Natural killer cell treated with Interleukin-12 subunit alpha and Interleukin-12 subunit beta and Interleukin-15 and Interleukin-18, amount 100 ng/mL, for 72 hours (primary cell): Measurements from ENCODE around the gene CDS1. TPM values are rescaled to one million over a fixed set of nuclear protein-coding genes. Genes with fewer than 3 reads are reported as not detected.
"Not testable (repeated sequence)": the region's sequence is repeated elsewhere in the genome, so short reads cannot be mapped to it uniquely, and the experiment has no call there.

Experiments
- ATAC-seq, 2 donors: fragments of 150-1000 bp; cut with Tn5 transposase in 1 of 2; sonication (Bioruptor Pico), chemical (Tn5 transposase) in 1 of 2; 2 replicates each; pipeline ENCODE4 v1.10.0; 2021
- DNase-seq: peaks from one replicate; pipeline ENCODE4 v3.0.0; 2022; ENCODE audit warnings: low spot score
- H3K27ac Mint-ChIP-seq, 2 donors: 1 replicate in 1 of 2; 2 replicates in 1 of 2; pipeline ENCODE4 v1.8.0; 2022; ENCODE audit warnings: mixed read lengths in 2 of 2, mild to moderate bottlenecking in 1 of 2, moderate library complexity in 1 of 2
- H3K27me3 Mint-ChIP-seq, 2 donors: 1 replicate in 1 of 2; 2 replicates in 1 of 2; pipeline ENCODE4 v1.8.0; 2022; ENCODE audit warnings: mixed read lengths in 2 of 2
- H3K36me3 Mint-ChIP-seq: one replicate; pipeline ENCODE4 v1.8.0; 2022; ENCODE audit warnings: mixed read lengths
- H3K4me1 Mint-ChIP-seq, 2 donors: 1 replicate in 1 of 2; 2 replicates in 1 of 2; pipeline ENCODE4 v1.8.0; 2022; ENCODE audit warnings: low read depth in 2 of 2, mixed read lengths in 2 of 2, mild to moderate bottlenecking in 1 of 2
- H3K4me3 Mint-ChIP-seq: one replicate; pipeline ENCODE4 v1.8.0; 2022; ENCODE audit warnings: mixed read lengths
- H3K9me3 Mint-ChIP-seq: 2 replicates; pipeline ENCODE4 v1.8.0; 2022; ENCODE audit warnings: mixed read lengths
- total RNA-seq, 2 donors: library from RNA; stranded (reverse); gene quantifications; one replicate each; pipeline ENCODE4 v1.2.3, GENCODE V29; 2022

The CDS1 gene
- total RNA-seq, 2 donors from 2014 or later, result not detected

DNA sequence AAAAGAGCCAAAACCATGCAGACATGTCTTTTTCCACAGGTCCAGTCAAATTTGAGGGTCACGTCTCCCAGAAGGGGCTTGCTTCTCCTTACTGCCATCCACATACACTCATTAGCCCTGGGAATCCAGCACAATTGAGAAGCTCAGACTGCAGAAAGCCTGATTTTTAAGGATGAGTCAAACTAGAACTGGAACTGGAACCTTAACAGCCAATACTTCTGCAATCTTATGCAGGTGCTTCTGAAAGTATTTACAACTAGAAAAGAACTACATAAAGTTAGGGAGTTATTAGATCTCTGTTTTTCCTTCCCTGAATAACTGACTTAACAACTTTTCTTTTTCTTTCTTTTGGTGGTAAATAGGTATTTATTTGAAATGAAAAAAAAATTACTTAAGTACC lies 86.3 kb downstream of the CDS1 start:
- ATAC-seq, result no peak
- no peak for DNase-seq
- H3K27me3 Mint-ChIP-seq, result no peaks in the 10 kb centered on the region
- H3K9me3 Mint-ChIP-seq, result peaks cover 3% of the 10 kb centered on the region
- no peak overlapping the region for H3K27ac Mint-ChIP-seq
- H3K4me3 Mint-ChIP-seq, result no peak overlapping the region
- H3K36me3 Mint-ChIP-seq, result no peaks in the 10 kb centered on the region
- no peaks in the 10 kb centered on the region for H3K4me1 Mint-ChIP-seq

DNA sequence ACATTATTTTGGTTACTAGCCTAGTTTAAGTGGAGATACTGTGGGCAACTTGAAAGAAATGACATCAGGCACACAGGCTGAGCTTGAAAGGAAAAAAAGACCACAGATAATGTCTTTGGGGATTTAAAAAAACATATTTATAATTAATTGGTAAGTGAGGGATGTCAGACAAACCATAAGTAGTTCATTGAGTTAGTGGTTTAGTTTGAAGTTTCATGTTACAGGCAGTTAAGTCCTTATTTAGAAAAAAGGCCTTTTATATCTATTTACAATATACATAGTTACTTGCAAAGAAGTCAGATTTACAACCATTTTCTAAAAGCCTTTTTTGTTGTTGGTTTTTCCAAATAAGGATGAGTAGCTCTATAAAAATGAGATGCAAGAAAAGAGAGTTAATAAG lies 89.2 kb downstream of the CDS1 start:
- Mint-ChIP-seq H3K36me3 (no peaks in the 10 kb centered on the region), H3K27me3 (no peaks in the 10 kb centered on the region), H3K4me3 (no peak overlapping the region), H3K9me3 (no peaks in the 10 kb centered on the region), H3K27ac (no peak overlapping the region), H3K4me1 (no peaks in the 10 kb centered on the region)
- DNase-seq, result no peak
- no peak for ATAC-seq

- no peak for ATAC-seq
- Mint-ChIP-seq H3K9me3 (no peaks in the 10 kb centered on the region), H3K27ac (no peak overlapping the region), H3K27me3 (no peaks in the 10 kb centered on the region), H3K4me1 (no peaks in the 10 kb centered on the region), H3K4me3 (no peak overlapping the region), H3K36me3 (no peaks in the 10 kb centered on the region)
- DNase-seq, result no peak
These were observed 90.7 kb downstream of the CDS1 start for GRCh38 chr4:84673475-84674240.

DNA sequence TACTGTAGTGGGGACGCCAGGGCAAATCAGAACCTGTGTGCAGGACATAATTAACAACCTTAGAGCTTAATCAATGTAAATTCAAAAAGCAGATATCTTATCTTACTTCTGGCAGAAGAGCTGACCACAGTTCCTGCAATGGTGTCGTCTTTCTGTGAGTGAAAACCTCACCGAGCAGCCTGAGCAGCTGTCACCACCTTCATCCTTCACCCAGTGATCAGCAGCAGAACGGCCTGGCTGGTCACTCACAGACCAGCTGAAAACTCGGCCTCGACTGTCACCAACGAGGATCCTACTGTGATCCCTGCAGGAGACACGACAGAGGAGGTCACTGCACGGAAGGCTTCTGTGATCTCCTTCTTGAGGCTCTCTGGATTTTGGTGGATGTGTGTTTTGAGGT lies 94.2 kb downstream of the CDS1 start:
- Mint-ChIP-seq H3K4me3 (no peak overlapping the region), H3K27me3 (no peaks in the 10 kb centered on the region), H3K4me1 (no peaks in the 10 kb centered on the region), H3K27ac (no peak overlapping the region), H3K36me3 (no peaks in the 10 kb centered on the region), H3K9me3 (no peaks in the 10 kb centered on the region)
- DNase-seq (no peak), ATAC-seq (peak in 1 of 2 donors; percentile 17)

DNA sequence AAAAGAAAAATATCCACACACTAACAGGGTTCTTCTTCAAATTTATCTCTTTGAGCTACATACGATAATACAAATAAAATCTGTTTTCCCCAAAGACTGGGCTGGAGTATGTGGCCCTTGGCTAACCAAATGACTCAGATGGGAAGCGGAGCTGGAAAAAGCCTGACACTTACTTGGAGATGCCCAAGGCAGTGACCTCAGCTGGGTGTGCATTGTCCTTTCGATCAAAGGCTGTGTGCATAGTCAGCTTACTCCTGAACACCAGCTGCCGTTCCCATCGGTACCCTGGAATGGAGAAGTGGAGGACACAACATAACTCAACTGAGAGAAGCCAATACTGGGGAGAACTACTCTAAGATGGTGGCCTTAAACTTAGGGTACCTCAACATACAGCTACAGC lies 95.1 kb downstream of the CDS1 start:
- Mint-ChIP-seq H3K36me3 (no peaks in the 10 kb centered on the region), H3K4me3 (no peak overlapping the region), H3K4me1 (no peaks in the 10 kb centered on the region), H3K9me3 (no peaks in the 10 kb centered on the region), H3K27me3 (no peaks in the 10 kb centered on the region), H3K27ac (no peak overlapping the region)
- DNase-seq (no peak), ATAC-seq (no peak)

GRCh38 chr4:84678976-84679744 lies 96.2 kb downstream of the CDS1 start:
- Mint-ChIP-seq H3K9me3 (no peaks in the 10 kb centered on the region), H3K4me1 (no peaks in the 10 kb centered on the region), H3K27me3 (no peaks in the 10 kb centered on the region), H3K36me3 (no peaks in the 10 kb centered on the region), H3K4me3 (no peak overlapping the region), H3K27ac (no peak overlapping the region)
- ATAC-seq (no peak), DNase-seq (no peak)

GRCh38 chr4:84680956-84681355 lies 98.0 kb downstream of the CDS1 start:
- H3K36me3 Mint-ChIP-seq, result no peaks in the 10 kb centered on the region
- no peak for DNase-seq

GRCh38 chr4:84681486-84682274 lies 98.8 kb downstream of the CDS1 start:
- no peak for DNase-seq
- Mint-ChIP-seq H3K4me3 (no peak overlapping the region), H3K9me3 (no peaks in the 10 kb centered on the region), H3K36me3 (no peaks in the 10 kb centered on the region), H3K27me3 (no peaks in the 10 kb centered on the region), H3K27ac (no peak overlapping the region), H3K4me1 (no peaks in the 10 kb centered on the region)
- ATAC-seq, result no peak

More at GRCh38 chr4:84680956-84681355, 98.0 kb downstream of the CDS1 start:
- H3K4me3 Mint-ChIP-seq, result no peak overlapping the region
- H3K9me3 Mint-ChIP-seq, result no peaks in the 10 kb centered on the region
- no peaks in the 10 kb centered on the region for H3K4me1 Mint-ChIP-seq
- ATAC-seq, result no peak
- no peaks in the 10 kb centered on the region for H3K27me3 Mint-ChIP-seq
- no peak overlapping the region for H3K27ac Mint-ChIP-seq

DNA sequence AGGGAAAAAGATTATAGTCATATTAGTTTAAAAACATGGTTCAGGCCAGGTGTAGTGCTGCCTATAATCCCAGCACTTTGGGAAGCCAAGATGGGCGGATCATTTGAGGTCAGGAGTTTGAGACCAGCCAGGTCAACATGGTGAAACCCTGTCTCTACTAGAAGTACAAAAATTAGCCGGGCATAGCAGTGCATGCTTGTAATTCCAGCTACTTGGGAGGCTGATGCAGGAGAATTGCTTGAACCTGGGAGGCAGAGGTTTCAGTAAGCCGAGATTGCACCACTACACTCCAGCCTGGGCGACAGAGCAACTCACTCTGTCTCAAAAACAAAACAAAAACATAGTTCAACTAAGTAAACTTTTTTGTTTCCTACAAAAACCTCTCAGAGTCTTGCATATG lies 99.7 kb downstream of the CDS1 start:
- not testable (repeated sequence) for H3K36me3 Mint-ChIP-seq, H3K4me3 Mint-ChIP-seq, ATAC-seq, H3K4me1 Mint-ChIP-seq, H3K9me3 Mint-ChIP-seq, DNase-seq, H3K27ac Mint-ChIP-seq, H3K27me3 Mint-ChIP-seq

GRCh38 chr4:84683064-84683850 lies 100.3 kb downstream of the CDS1 start:
- H3K9me3 Mint-ChIP-seq, result no peaks in the 10 kb centered on the region
- H3K4me3 Mint-ChIP-seq, result no peak overlapping the region
- no peaks in the 10 kb centered on the region for H3K4me1 Mint-ChIP-seq
- no peaks in the 10 kb centered on the region for H3K27me3 Mint-ChIP-seq
- H3K36me3 Mint-ChIP-seq, result no peaks in the 10 kb centered on the region
- ATAC-seq, result no peak
- no peak for DNase-seq
- H3K27ac Mint-ChIP-seq, result no peak overlapping the region

DNA sequence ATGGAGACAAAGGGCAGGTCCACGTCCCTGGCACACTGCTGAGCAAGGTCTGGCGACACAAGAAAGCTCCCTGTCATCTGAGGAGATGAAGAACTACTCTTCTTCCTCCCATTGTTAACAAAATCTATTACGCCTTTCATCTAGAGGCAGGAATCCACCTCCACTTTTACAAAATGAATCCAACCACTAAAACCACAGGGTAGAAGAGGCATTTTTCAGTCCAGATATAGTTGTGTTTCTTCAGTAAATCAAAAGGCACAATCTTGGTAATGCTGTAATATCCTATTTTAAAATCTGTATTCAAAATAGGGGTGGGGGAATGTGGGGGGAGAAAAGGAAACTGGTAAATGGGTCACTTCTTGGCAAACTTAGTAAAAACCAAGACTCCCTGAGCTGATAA lies 101.4 kb downstream of the CDS1 start:
- H3K27me3 Mint-ChIP-seq, result no peaks in the 10 kb centered on the region
- H3K4me1 Mint-ChIP-seq, result no peaks in the 10 kb centered on the region
- H3K36me3 Mint-ChIP-seq, result no peaks in the 10 kb centered on the region
- H3K27ac Mint-ChIP-seq, result no peak overlapping the region
- ATAC-seq, result no peak
- DNase-seq, result no peak
- no peak overlapping the region for H3K4me3 Mint-ChIP-seq
- H3K9me3 Mint-ChIP-seq, result no peaks in the 10 kb centered on the region

- Mint-ChIP-seq H3K27me3 (no peaks in the 10 kb centered on the region), H3K27ac (no peak overlapping the region), H3K36me3 (no peaks in the 10 kb centered on the region), H3K4me1 (no peaks in the 10 kb centered on the region), H3K9me3 (no peaks in the 10 kb centered on the region), H3K4me3 (no peak overlapping the region)
- DNase-seq (no peak), ATAC-seq (no peak)
These were observed 102.2 kb downstream of the CDS1 start for GRCh38 chr4:84685105-84685504.

GRCh38 chr4:84688605-84689004 lies 105.7 kb downstream of the CDS1 start:
- Mint-ChIP-seq H3K4me1 (no peaks in the 10 kb centered on the region), H3K27me3 (no peaks in the 10 kb centered on the region), H3K9me3 (no peaks in the 10 kb centered on the region), H3K4me3 (no peak overlapping the region), H3K36me3 (no peaks in the 10 kb centered on the region), H3K27ac (no peak overlapping the region)
- DNase-seq, result no peak
- ATAC-seq, result no peak
